Measurements from ENCODE around the gene PERM1.

The PERM1 gene

DNA sequence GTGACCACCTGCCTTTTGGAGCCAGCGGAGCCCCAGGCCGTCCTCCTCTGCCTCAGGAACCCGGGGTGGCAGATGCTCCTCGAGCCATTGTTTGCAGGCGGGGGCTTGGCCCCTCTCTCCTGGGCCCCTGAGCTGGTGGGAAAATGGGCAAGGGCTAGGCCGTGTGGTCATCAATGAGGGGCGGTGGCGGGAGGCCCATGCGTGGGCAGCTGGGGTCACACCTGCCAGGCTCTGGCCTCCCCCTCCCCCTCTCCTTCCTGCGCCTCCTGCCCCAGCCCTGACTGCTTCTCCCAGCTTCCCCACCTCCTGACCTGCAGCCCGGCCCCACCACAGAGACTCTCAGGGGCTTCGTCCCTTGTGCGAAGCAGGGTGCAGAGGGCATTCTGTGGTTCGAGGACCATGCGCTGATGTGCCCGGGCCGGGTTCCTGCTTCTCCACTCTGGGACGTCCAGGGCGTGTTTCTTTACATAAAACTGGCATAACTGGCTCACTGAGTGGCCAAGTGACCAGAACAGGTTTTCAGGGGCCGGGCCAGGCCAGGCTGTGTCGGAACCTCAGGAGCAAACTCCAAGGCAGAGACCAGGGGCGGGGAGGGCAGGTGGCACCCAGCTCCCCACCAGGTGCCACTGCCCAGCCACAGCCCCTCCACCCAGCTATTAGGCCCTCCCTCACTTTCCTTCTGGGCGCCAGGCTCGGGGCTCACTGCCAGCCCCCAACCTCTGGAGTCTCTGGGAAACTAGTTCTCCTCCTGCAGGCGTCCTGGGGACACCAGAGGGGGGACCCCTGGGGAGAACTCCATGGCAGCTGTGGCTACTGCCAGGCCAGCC is 48.9 kb downstream of the PERM1 start:
- peak; percentile 64 for DNase-seq (ENCODE audit: low spot score)

DNA sequence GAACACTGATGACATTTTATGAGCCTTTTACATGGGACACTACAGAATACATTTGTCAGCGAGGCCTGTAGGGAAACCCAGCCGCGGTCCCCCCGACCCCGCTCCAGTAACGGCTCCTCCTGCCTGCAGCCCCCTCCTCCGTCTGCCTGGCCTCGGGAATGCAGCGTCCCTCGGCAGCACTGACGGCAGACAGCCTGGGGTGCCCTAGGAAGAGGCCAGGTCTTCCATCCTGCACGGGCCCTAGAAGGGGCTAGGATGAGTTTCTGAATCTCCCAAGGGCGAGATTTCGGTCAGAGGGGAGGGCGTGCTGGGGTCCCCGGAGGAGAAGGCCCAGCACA is 49.8 kb downstream of the PERM1 start:
- no peak for DNase-seq (ENCODE audit: low spot score)

DNA sequence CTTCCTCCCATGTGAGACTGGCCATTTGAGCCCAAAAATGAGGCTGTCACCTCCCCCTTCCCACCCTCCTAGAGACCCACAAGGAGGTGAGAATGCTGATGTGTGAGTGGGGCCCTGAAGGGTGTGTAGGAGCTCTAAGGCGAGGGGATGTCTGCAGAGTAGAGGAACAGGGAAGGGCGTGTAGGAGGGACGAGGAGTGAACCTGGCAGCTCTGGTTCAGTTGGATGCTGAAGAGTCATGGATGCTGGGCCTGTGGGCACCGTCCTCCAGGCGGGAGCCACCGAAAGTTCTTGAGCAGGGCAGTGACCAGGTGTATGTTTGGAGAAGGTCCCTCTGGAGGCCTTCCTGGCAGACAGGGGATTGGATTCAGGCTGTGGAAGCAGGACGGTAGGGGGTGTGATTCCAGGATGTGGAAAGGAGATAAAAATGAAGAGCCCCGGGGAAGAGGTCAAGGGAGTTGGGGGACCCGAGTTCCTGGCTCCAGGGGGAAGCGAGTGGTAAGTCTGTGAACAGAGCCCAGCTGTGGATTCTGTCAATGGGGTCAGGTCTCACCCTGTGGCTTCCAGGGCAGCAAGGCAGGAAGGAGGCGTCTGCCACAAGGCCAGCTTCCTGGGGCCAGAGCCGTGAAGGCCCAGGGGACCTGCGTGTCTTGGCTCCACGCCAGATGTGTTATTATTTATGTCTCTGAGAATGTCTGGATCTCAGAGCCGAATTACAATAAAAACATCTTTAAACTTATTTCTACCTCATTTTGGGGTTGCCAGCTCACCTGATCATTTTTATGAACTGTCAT is 50.3 kb downstream of the PERM1 start:
- no peak for DNase-seq (ENCODE audit: low spot score)

DNA sequence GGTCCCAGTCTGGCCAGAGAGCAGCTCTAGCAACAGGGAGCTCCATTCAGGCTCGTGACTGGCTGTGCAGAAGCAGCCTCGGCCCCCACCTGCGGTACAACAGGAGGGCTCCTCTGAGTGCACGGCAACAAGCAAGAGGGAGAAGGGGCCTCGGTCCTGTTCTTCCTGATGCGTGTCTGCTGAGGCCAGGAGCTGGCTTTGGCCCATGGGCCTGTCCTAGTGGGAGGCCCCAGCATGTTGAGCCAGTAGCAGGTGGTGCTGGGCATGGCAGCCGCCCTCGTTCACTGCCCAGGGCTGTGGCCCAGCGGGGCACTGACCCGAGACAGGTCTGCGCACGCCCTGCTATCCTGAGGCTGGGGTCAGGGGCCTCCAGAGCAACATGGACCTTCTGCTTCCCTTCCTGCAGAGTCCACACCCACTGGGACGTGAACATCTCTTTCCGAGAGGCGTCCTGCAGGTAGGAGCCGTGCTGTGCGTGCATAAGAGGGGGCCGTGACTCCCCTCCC is 51.2 kb downstream of the PERM1 start:
- no peak for DNase-seq (ENCODE audit: low spot score)

DNA sequence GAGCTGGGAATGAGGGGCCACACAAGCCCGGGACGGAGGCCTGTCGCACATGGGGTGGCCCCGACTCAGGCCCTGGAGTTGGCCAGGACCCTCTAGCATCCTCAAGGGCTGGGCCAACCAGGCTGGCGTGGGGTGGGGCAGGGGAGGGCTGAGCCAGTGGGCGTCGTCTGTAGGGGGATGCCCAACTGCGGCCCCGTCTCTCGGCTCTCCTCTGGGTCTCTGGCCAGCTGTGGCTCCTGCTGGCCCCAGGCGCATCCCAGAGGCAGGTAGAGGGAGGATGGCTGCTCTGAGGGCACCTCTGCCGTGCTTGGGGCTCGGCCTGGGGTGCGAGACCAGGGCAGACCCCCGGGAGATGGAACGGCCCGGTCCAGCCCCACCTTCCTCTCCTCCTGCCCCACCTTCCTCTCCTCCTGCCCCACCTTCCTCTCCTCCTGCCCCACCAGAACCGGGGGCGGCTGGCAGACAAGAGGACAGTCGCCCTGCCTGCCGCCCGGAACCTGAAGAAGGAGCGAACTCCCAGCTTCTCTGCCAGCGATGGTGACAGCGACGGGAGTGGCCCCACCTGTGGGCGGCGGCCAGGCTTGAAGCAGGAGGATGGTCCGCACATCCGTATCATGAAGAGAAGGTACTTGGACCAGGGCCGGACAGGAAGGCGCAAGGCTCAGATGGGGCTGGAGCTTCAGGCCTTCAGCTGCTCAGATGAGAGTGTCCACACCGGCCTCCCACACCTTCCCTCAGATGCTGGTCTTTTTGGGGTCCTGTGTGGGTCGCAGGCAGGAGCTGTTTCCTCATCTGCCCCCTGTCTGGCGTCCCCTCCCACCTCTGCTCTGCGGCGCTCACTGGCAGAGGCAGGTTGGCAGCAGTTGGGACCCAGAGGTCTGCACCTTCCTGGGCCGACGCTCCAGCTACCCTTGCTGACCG is 51.9 kb downstream of the PERM1 start:
- DNase-seq (ENCODE audit: low spot score) = no peak

DNA sequence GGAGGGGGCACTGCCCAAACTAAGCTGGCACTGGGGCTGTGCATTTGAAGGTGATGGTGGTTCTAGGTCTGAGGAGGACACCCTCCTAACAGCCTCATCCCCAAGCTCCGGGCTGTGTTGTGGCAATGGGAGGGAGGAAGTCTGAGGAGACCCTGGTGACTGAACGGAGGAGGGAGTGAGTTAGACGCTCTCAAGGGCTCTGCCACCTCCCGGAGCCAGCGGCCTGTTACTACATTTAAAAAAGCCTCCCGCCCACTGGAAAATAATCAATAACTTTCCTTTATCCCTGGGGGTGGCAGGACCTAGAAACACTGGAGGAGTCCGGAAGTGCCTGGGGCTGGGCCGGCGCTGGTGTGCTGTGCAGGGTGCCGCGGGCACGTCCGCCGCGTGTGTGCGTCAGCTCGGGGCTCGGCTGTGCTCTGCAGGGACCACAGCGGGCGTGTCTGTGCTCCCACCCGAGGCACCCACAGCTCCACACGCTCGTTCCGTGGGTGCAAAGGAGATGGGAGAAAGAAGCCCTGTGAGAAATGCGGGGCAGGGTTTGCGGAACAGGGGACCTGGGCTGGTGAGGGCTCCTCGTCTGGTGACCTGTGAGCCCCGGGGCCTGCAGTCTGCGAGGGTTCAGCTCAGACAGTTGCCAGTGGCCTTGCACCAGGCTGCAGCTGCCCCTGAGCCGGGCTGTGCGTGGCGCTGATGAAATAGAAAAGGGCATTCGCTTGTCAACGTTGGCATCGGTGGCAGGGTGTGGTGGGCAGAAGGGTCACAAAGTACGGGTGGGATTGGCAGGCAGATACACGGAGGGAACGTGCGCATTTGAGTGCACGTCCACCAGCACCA is 52.9 kb downstream of the PERM1 start:
- no peak for DNase-seq (ENCODE audit: low spot score)

DNA sequence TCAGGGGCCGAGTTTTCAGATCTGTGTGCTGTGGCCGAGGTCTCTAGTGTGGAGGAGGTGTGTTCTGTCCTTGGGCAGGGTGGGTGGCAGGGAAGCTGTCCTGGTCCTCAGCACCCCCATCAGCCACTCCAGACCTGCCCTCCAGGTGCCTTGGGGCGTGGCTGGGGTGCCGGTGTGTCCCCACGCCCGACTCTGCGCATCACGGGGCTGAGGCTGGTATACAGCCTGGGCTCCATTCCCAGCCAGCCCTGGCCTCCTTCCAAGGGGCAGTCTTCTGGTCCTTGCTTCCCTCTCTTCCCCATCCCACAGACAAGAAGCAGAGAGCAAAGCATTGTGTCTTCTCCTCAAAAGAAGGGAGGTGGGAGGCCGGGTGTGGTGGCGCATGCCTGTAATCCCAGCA is 54.1 kb downstream of the PERM1 start:
- no peak for DNase-seq (ENCODE audit: low spot score)

DNA sequence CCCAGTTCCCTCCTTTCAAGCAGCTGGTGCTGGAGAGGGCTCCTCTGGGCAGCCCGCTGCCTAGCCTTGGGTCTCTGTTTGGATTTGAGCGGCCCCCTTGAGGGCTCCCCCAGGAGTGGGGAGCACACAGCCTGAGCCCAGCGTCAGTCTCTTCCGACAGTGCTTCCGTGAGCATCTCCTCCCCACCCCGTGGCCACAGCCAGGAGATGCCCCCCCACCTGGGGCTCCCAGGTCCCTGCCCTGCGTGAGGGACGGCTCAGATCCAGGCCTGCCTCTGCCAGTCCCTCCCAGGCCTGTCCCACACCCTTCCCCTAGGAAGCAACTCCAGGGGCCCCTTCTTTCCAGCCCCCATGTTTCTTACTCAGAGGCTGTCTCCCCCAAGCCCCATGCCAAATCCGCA is 54.7 kb downstream of the PERM1 start:
- no peak for DNase-seq (ENCODE audit: low spot score)

DNA sequence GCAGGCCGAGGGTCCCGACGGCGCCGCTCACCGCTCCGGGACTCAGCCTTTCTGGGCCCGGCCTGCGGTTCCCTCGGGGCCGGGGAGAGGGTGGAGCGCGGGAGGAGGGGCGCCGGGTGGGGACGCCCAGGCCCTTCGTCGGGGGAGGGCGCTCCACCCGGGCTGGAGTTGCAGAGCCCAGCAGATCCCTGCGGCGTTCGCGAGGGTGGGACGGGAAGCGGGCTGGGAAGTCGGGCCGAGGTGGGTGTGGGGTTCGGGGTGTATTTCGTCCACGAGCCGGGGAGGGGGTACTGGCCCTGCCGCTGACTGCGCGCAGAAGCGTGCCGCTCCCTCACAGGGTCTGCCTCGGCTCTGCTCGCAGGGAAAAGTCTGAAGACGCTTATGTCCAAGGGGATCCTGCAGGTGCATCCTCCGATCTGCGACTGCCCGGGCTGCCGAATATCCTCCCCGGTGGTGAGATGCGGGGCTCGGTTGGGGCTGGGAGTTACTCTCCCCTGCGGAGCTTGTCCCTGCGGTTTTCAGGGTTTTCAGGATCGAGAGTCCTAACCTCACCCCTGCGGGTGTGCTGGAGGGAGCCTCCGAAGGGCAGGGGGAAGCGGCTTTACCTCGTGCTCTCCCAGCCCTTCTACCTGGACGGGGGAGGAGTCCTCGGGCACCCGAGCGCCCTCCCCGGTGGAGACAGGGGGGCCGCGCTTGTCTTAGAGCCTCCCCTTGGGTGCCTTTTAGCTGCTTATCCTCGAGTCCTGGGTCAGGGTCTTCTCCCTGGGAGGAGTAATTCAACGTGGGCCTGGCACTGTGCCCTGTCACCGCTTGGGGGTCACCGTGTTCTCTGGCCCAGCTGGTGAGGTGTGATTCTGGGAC is 56.1 kb downstream of the PERM1 start:
- no peak for DNase-seq (ENCODE audit: low spot score)
